ENCODE data around the gene TMPRSS2.

DNA sequence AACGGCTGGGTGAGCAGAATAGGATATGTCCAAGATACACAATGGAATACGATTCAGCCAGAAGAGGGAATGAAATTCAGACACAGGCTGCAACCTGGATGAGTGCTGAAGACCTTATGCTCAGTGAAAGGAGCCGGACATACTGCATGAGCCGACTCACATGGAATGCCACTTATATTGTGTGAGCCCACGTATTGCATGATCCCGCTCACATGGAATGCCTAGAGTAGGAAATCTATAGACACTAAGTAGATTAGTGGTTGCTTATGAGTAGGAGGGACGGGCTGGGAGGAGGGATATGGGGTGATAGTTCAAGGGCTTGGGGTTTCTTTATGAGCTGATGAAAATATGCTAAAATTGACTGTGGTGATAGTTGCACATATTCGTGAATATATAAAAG, 26.8 kb downstream of the TMPRSS2 start:
- TF ChIP-seq, protein P1, sequence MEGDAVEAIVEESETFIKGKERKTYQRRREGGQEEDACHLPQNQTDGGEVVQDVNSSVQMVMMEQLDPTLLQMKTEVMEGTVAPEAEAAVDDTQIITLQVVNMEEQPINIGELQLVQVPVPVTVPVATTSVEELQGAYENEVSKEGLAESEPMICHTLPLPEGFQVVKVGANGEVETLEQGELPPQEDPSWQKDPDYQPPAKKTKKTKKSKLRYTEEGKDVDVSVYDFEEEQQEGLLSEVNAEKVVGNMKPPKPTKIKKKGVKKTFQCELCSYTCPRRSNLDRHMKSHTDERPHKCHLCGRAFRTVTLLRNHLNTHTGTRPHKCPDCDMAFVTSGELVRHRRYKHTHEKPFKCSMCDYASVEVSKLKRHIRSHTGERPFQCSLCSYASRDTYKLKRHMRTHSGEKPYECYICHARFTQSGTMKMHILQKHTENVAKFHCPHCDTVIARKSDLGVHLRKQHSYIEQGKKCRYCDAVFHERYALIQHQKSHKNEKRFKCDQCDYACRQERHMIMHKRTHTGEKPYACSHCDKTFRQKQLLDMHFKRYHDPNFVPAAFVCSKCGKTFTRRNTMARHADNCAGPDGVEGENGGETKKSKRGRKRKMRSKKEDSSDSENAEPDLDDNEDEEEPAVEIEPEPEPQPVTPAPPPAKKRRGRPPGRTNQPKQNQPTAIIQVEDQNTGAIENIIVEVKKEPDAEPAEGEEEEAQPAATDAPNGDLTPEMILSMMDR (IDR thresholded peaks at IDR 0.05): no peak
- TF ChIP-seq POLR2A (IDR thresholded peaks at IDR 0.05): no peak
